Transverse colon (tissue), 4 donors: ENCODE results near the gene RFTN1. TPM values are rescaled to one million over a fixed set of nuclear protein-coding genes. Genes with fewer than 3 reads are reported as not detected.

ENCODE experiments used
- DNase-seq: peaks from one replicate; pipeline ENCODE4 v3.0.0-alpha.2; 2019
- H3K27ac ChIP-seq, 4 donors: fragments of 200-600 bp; sonication (generic); 2 replicates each; pipeline ENCODE4 v1.5.1; 2016 to 2018; ENCODE audit warnings: inconsistent platforms in 4 of 4
- H3K27me3 ChIP-seq: fragments of 200-600 bp; sonication (generic); 2 replicates; pipeline ENCODE4 v1.5.1; 2017; ENCODE audit warnings: inconsistent platforms
- H3K36me3 ChIP-seq, 4 donors: fragments of 200-600 bp; sonication (generic); 2 replicates each; pipeline ENCODE4 v1.5.1; 2017 to 2019; ENCODE audit warnings: inconsistent platforms in 4 of 4
- H3K4me1 ChIP-seq, 4 donors: fragments of 200-600 bp; sonication (generic); 2 replicates each; pipeline ENCODE4 v1.5.1; 2017 to 2020; ENCODE audit warnings: inconsistent platforms in 4 of 4
- H3K4me3 ChIP-seq, 4 donors: fragments of 200-600 bp; sonication (generic); 1 replicate in 1 of 4; 2 replicates in 3 of 4; pipeline versions ENCODE4 v1.5.1 to v1.6.1; 2017 to 2019; ENCODE audit warnings: inconsistent platforms in 4 of 4
- H3K9me3 ChIP-seq, 2 donors: fragments of 200-600 bp; sonication (generic); 2 replicates each; pipeline ENCODE4 v1.5.1; 2017 to 2019; ENCODE audit warnings: inconsistent platforms in 2 of 2
- CTCF ChIP-seq, 5 experiments: fragments of 200-600 bp in 3 of 5; fragments of 450-650 bp in 2 of 5; sonication (generic) in 3 of 5; IDR thresholded peaks; 1 replicate in 2 of 5; 2 replicates in 3 of 5; pipeline ENCODE4 v1.5.1; 2016 to 2017; ENCODE audit warnings: antibody characterized with exemption in 5 of 5, inconsistent platforms in 3 of 5, mild to moderate bottlenecking in 2 of 5, moderate library complexity in 1 of 5
- EP300 ChIP-seq: sonication (generic); formaldehyde crosslinking; IDR thresholded peaks from one replicate; pipeline ENCODE4 v1.6.1; 2017; ENCODE audit warnings: antibody characterized with exemption, low read depth
- POLR2A ChIP-seq: fragments of 450-650 bp; IDR thresholded peaks from one replicate; pipeline ENCODE4 v1.6.1; 2016; ENCODE audit warnings: antibody characterized with exemption, mild to moderate bottlenecking, moderate library complexity
- POLR2AphosphoS5 ChIP-seq, 3 donors: sonication (generic); formaldehyde crosslinking; IDR thresholded peaks; one replicate each; pipeline ENCODE4 v1.6.1; 2016; ENCODE audit warnings: antibody characterized with exemption in 3 of 3
- WGBS, 2 donors: methylation state at CpG; one replicate each; pipeline ENCODE4 v1.1.5; 2018; ENCODE audit warnings: low coverage in 1 of 2; 5-methylcytosine and 5-hydroxymethylcytosine counted together
- in situ Hi-C, 4 donors: fragments of 200-750 bp; cut with MboI; loops; one replicate each; pipeline versions ENCODE4 v1.15.0 to v1.15.1; 2017; ENCODE audit warnings: low sequenced_read_pairs in 3 of 4, low pct_ligation_motif_present in 1 of 4, low pct_unique_long_range_greater_than_20kb in 1 of 4
- intact Hi-C: fragments of 100-400 bp; cut with DNase I; formaldehyde crosslinking; loops from one replicate; pipeline ENCODE4 v1.15.1; 2023; ENCODE audit warnings: low total_unique reads
- total RNA-seq, 4 donors: library from RNA; depleted of rRNA; stranded (reverse); fragments of >200 nt; gene quantifications; one replicate each; pipeline ENCODE4 v1.1.0, GENCODE V29; 2016

RFTN1 gene
- total RNA-seq, 4 donors from 2014 or later: 6.7 to 25.7 (median 15.7) TPM

- Histone ChIP-seq H3K4me1 (peaks cover 0 to 5% (median 0%) of the 10 kb centered on the region in 4 donors), H3K27me3 (no peaks in the 10 kb centered on the region), H3K27ac (no peak overlapping the region), H3K36me3 (no peaks in the 10 kb centered on the region), H3K4me3 (no peak overlapping the region), H3K9me3 (no peaks in the 10 kb centered on the region)
- DNase-seq: no peak
- in situ Hi-C loops (no loop called here), intact Hi-C loops (no loop called here)
- 83 to 85% methylated on average over 2 to 7 of the region's 7 CpGs for WGBS, 2 donors
- no peak for TF ChIP-seq POLR2AphosphoS5 (IDR thresholded peaks at IDR 0.05)
- TF ChIP-seq POLR2A: no peak
- no peak for TF ChIP-seq EP300
- no peak for TF ChIP-seq CTCF (IDR thresholded peaks at IDR 0.05)
Observed at GRCh38 chr3:16502347-16502908, 11.1 kb downstream of the RFTN1 start.

GRCh38 chr3:16501376-16501775 lies 12.1 kb downstream of the RFTN1 start:
- Histone ChIP-seq H3K4me3 (no peak overlapping the region), H3K4me1 (peaks cover 0 to 5% (median 0%) of the 10 kb centered on the region in 4 donors), H3K27ac (no peak overlapping the region), H3K9me3 (no peaks in the 10 kb centered on the region), H3K27me3 (no peaks in the 10 kb centered on the region), H3K36me3 (no peaks in the 10 kb centered on the region)
- intact Hi-C loops (no loop called here), in situ Hi-C loops (no loop called here)
- DNase-seq: no peak
- no peak for TF ChIP-seq POLR2AphosphoS5 (IDR thresholded peaks at IDR 0.05)
- TF ChIP-seq POLR2A: no peak
- TF ChIP-seq EP300: no peak
- no peak for TF ChIP-seq CTCF (IDR thresholded peaks at IDR 0.05)
- WGBS, 2 donors: 76 to 90% methylated on average over 4 of the region's 4 CpGs

- intact Hi-C loops (no loop called here), in situ Hi-C loops (no loop called here)
- TF ChIP-seq CTCF (IDR thresholded peaks at IDR 0.05) (no peak), POLR2A (no peak), POLR2AphosphoS5 (IDR thresholded peaks at IDR 0.05) (no peak), EP300 (no peak)
- Histone ChIP-seq H3K27me3 (no peaks in the 10 kb centered on the region), H3K9me3 (no peaks in the 10 kb centered on the region), H3K36me3 (no peaks in the 10 kb centered on the region), H3K4me3 (no peak overlapping the region), H3K27ac (no peak overlapping the region), H3K4me1 (peaks cover 0 to 5% (median 0%) of the 10 kb centered on the region in 4 donors)
- DNase-seq: no peak
- 87 to 89% methylated on average over 8 to 12 of the region's 12 CpGs for WGBS, 2 donors
Observed at GRCh38 chr3:16500911-16501310, 12.6 kb downstream of the RFTN1 start.

GRCh38 chr3:16500093-16500492 lies 13.4 kb downstream of the RFTN1 start:
- in situ Hi-C loops (no loop called here), intact Hi-C loops (no loop called here)
- WGBS, 2 donors: 89 to 97% methylated on average over 1 of the region's 1 CpG
- Histone ChIP-seq H3K36me3 (no peaks in the 10 kb centered on the region), H3K27ac (no peak overlapping the region), H3K4me3 (no peak overlapping the region), H3K9me3 (no peaks in the 10 kb centered on the region), H3K4me1 (peaks cover 0 to 6% (median 0%) of the 10 kb centered on the region in 4 donors), H3K27me3 (no peaks in the 10 kb centered on the region)
- no peak for DNase-seq
- TF ChIP-seq POLR2A: no peak
- TF ChIP-seq POLR2AphosphoS5 (IDR thresholded peaks at IDR 0.05): no peak
- TF ChIP-seq EP300: no peak
- TF ChIP-seq CTCF (IDR thresholded peaks at IDR 0.05): no peak
